HEK293 (cell line): ENCODE results near the gene S100A13.

Experiments
- ZNF2 ChIP-seq: fragments of 450-650 bp; formaldehyde crosslinking; IDR thresholded peaks from 2 replicates; pipeline ENCODE4 v1.5.1; 2016; ENCODE audit warnings: missing biosample characterization, missing genetic modification characterization
- ZNF510 ChIP-seq: fragments of 450-650 bp; formaldehyde crosslinking; IDR thresholded peaks from 2 replicates; pipeline ENCODE4 v1.5.1; 2018; ENCODE audit warnings: mild to moderate bottlenecking, missing genetic modification characterization, missing biosample characterization; ENCODE audit not compliant: insufficient replicate concordance
- ZNF548 ChIP-seq: fragments of 450-650 bp; formaldehyde crosslinking; IDR thresholded peaks from 2 replicates; pipeline ENCODE4 v1.5.1; 2016; ENCODE audit warnings: missing biosample characterization, missing genetic modification characterization
- TF ChIP-seq, protein P1 (sequence below): fragments of 450-650 bp; formaldehyde crosslinking; IDR thresholded peaks from 2 replicates; pipeline ENCODE4 v1.5.1; 2016; ENCODE audit warnings: missing biosample characterization, missing genetic modification characterization

DNA sequence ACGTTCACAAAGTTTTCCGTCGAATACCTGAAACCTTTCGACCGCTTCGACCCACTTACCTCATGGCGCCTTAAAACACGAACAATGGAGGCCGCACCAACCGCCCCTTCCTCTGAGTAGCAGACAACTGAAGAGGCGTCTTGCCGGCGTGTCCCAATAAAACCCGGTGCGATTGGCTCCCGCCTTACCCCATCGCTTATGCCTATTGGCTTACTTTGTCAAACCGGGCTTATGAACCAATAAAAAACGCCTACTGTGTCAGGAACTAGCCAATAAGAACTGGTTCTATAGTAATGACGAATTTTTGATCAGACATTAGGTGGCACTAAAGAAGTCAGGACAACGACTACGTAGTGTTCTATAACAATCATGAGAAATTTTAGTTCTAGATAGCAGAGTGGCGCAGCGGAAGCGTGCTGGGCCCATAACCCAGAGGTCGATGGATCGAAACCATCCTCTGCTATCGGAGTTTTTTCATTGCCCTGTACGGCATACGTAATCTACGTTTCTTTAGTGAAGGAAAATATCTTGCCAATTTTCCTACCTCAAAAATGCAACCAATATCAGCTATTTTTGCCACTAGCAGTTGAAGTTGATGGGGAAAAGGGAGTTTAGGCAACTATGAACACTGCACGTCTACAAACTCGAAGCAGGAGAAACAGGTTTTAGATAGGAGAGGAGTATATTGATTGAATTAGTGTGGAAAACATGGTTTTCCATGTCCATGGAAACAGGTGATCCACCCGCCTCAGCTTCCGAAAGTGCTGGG lies 43.7 kb upstream of the S100A13 start, which contains the start of gene ILF2:
- TF ChIP-seq, protein P1, sequence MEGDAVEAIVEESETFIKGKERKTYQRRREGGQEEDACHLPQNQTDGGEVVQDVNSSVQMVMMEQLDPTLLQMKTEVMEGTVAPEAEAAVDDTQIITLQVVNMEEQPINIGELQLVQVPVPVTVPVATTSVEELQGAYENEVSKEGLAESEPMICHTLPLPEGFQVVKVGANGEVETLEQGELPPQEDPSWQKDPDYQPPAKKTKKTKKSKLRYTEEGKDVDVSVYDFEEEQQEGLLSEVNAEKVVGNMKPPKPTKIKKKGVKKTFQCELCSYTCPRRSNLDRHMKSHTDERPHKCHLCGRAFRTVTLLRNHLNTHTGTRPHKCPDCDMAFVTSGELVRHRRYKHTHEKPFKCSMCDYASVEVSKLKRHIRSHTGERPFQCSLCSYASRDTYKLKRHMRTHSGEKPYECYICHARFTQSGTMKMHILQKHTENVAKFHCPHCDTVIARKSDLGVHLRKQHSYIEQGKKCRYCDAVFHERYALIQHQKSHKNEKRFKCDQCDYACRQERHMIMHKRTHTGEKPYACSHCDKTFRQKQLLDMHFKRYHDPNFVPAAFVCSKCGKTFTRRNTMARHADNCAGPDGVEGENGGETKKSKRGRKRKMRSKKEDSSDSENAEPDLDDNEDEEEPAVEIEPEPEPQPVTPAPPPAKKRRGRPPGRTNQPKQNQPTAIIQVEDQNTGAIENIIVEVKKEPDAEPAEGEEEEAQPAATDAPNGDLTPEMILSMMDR (tag by site-specific recombination) = peak; percentile 90
- peak; percentile 66; the same call in 1 of the 2 replicates for TF ChIP-seq ZNF2
- TF ChIP-seq ZNF510 (tag by site-specific recombination) = no peak
- no peak for TF ChIP-seq ZNF548
